Psoas muscle (tissue), 8 donors: ENCODE data around the gene COL17A1. TPM values are rescaled to one million over a fixed set of nuclear protein-coding genes. Genes with fewer than 3 reads are reported as not detected.

Source experiments
- ATAC-seq, 4 donors: fragments of 200-7000 bp; cut with Tn5 transposase; one replicate each; pipeline ENCODE4 v1.9.1; 2020; ENCODE audit warnings: moderate library complexity in 3 of 4, mild to moderate bottlenecking in 2 of 4
- DNase-seq, 2 donors: peaks; one replicate each; pipeline ENCODE4 v3.0.0-alpha.2; 2020
- H3K27ac ChIP-seq: fragments of 200-600 bp; one replicate; pipeline ENCODE4 v1.8.0; 2022
- H3K27me3 ChIP-seq, 3 donors: fragments of 200-600 bp in 1 of 3; one replicate each; pipeline versions ENCODE4 v1.6.1 to v1.8.0; 2013 to 2022; ENCODE audit warnings: low read length in 2 of 3, mild to moderate bottlenecking in 2 of 3, moderate library complexity in 1 of 3; ENCODE audit not compliant: insufficient read depth in 3 of 3
- H3K36me3 ChIP-seq, 2 donors: fragments of 200-600 bp in 1 of 2; one replicate each; pipeline versions ENCODE4 v1.6.1 to v1.8.0; 2013 to 2022; ENCODE audit warnings: low read depth in 1 of 2, mild to moderate bottlenecking in 1 of 2, moderate library complexity in 1 of 2; ENCODE audit not compliant: insufficient read depth in 1 of 2
- H3K4me1 ChIP-seq: fragments of 200-600 bp; one replicate; pipeline ENCODE4 v1.8.0; 2022
- H3K4me3 ChIP-seq: fragments of 200-600 bp; one replicate; pipeline ENCODE4 v1.8.0; 2022; ENCODE audit warnings: mild to moderate bottlenecking
- H3K9me3 ChIP-seq: fragments of 200-600 bp; one replicate; pipeline ENCODE4 v1.8.0; 2022
- WGBS, 3 donors: extraction: QIAGEN DNeasy Blood & Tissue Kit; methylation state at CpG; one replicate each; pipeline versions ENCODE4 v1.1.6 to v1.1.7; 2013; 5-methylcytosine and 5-hydroxymethylcytosine counted together
- intact Hi-C, 2 donors: fragments of 100-400 bp; cut with DNase I; formaldehyde crosslinking; loops; one replicate each; pipeline versions ENCODE4 v1.11.0 to v1.14.2; 2022
- polyA plus RNA-seq, 3 donors: library from polyadenylated mRNA; stranded (reverse); fragments of 200-250 nt; gene quantifications; one replicate each; pipeline ENCODE4 v1.2.3, GENCODE V29; 2013
- total RNA-seq, 4 donors: library from RNA; stranded (reverse); fragmentation: NEBNext Ultra II Directional in 2 of 4; extraction: Animal tissue kit (Norgen Biotek cat#: 25700) in 2 of 4; gene quantifications; one replicate each; pipeline versions ENCODE4 v1.2.1 to v1.2.4, GENCODE V29; 2021 to 2023
- TF ChIP-seq, protein P1 (sequence below): fragments of 200-600 bp; IDR thresholded peaks from one replicate; pipeline ENCODE4 v1.8.0; 2022; ENCODE audit warnings: antibody characterized with exemption
- donor health status: healthy with polysubstance abuse.
- donor health status: DM: no; HTN: no; CAD: no; lungs with moderate emphysema.
- donor health status: Bipolar disorder and iron deficiency.
- donor health status: healthy.
- donor health status: DM: yes; HTN: yes; CAD: no.
- donor health status: DM: no; HTN: no; CAD: no.
- donor health status: DM: no; HTN: no; CAD: no.
- donor health status: DM: yes; HTN: yes; CAD: no.

Gene COL17A1
- total and polyA plus RNA-seq, 7 donors, result 0.01 to 0.18 (median 0.06) TPM; not detected in 3

DNA sequence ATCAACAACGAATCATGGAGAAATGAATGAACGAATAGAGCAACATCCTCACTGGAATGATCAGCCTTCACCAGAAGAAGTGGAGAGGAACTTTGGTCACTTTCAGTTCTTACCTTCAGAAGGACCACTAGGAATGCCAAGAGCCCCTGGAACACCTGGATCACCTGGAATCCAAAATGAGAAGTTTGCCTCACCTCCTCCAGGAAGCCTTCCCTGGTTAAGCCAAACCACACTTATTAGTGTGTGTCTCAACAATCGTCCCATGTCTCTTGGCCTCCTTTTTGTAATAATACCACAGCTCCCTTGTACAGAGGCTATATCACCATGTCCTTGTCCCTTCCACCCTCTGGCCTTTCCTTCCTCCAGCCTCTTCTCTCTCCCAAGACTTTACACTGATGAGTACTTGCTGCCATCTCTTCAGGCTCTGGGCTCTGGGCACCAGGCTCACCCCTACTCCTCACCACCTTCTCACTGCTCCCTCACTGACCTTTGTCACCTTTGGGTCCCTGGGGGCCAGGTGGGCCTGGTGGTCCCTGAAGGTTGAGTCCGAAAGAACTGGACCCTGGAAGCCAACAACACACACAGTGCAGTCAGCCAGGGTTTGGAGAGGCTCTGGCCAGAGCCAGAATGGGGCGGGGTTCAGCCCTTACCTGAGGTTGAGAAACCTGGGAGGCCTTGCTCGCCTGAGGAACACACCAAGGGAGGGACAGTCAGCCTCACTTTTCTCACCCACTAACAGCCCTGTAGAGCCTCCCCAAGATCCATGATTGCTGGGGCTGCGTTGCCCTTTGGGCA lies 46.5 kb downstream of the COL17A1 start:
- H3K4me3 ChIP-seq, result no peak overlapping the region

DNA sequence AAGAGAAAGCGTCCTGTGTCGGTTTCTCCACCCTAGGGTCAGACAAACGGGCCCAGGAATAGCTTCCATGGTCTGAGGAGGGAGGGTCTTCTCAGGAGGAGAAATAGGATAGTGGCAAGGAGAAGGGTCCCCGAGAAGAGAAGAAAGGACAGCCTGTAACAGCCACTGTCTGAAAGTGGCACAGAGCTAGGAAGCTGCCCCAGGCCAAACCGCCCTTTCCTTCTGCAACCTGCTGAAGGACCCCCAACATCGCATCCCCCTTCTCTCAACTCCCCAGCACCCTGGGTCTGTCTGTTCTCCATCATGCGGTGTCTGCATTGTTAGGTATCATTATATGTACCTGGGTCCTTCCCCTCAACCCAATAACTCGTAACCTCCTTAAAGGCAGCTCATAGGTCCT lies 47.1 kb downstream of the COL17A1 start:
- TF ChIP-seq, protein P1, sequence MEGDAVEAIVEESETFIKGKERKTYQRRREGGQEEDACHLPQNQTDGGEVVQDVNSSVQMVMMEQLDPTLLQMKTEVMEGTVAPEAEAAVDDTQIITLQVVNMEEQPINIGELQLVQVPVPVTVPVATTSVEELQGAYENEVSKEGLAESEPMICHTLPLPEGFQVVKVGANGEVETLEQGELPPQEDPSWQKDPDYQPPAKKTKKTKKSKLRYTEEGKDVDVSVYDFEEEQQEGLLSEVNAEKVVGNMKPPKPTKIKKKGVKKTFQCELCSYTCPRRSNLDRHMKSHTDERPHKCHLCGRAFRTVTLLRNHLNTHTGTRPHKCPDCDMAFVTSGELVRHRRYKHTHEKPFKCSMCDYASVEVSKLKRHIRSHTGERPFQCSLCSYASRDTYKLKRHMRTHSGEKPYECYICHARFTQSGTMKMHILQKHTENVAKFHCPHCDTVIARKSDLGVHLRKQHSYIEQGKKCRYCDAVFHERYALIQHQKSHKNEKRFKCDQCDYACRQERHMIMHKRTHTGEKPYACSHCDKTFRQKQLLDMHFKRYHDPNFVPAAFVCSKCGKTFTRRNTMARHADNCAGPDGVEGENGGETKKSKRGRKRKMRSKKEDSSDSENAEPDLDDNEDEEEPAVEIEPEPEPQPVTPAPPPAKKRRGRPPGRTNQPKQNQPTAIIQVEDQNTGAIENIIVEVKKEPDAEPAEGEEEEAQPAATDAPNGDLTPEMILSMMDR, result no peak

More for the DNA sequence above, 46.5 kb downstream of the COL17A1 start:
- TF ChIP-seq, protein P1, result no peak
- no peaks in the 10 kb centered on the region for H3K4me1 ChIP-seq
- H3K36me3 ChIP-seq, result no peaks in the 10 kb centered on the region
- ATAC-seq, result no peak
- DNase-seq, result no peak
- WGBS, 3 donors, result 87 to 95% (median 89%) methylated on average over 7 of the region's 7 CpGs
- no peak overlapping the region for H3K27ac ChIP-seq
- intact Hi-C loops, result no loop called here
- no peaks in the 10 kb centered on the region for H3K9me3 ChIP-seq
- peaks cover 0 to 2% (median 0%) of the 10 kb centered on the region in 3 donors for H3K27me3 ChIP-seq

DNA sequence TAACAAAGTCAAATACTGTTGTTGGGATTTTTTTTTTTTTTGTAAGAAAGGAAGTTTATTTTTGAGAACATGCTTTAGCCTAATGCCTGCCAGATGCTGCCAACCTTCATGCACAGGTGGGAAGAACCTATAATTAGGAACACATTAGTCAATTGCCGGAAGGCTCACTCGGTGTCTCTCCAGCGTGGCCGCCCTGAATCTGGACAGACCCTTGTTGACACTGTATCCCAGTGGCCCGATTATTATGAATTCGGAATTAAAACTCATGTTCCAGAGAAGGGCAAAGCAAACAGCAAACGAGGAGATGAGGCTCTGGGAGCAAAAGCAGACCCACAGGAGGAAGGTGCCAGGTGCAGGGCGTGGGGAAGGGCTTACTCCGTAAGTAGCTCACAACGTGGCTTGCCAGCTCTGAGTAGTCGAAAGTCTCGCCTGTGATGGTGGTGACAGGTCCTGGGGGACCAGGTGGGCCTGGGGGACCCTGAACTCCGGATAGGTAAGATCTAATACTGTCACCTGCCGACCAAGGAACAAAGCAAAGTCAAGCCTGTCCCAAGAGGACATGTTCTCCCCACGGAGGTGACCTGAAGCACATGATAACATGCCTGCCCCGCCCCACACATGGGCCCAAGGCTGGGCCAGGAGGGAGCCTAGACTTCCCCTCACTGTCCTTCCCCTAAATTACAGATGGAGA lies 48.3 kb downstream of the COL17A1 start:
- 74 to 77% (median 75%) methylated on average over 16 of the region's 16 CpGs for WGBS, 3 donors
- no peak for DNase-seq
- intact Hi-C loops, result no loop called here
- no peak overlapping the region for H3K27ac ChIP-seq
- H3K4me1 ChIP-seq, result no peaks in the 10 kb centered on the region
- TF ChIP-seq, protein P1, result no peak
- H3K36me3 ChIP-seq, result no peaks in the 10 kb centered on the region
- H3K9me3 ChIP-seq, result no peaks in the 10 kb centered on the region
- H3K4me3 ChIP-seq, result no peak overlapping the region
- ATAC-seq, result no peak
- no peaks in the 10 kb centered on the region for H3K27me3 ChIP-seq

More for the DNA sequence above, 47.1 kb downstream of the COL17A1 start:
- no peak overlapping the region for H3K27ac ChIP-seq
- peaks cover 0 to 2% (median 0%) of the 10 kb centered on the region in 3 donors for H3K27me3 ChIP-seq
- no peak for DNase-seq
- H3K9me3 ChIP-seq, result no peaks in the 10 kb centered on the region
- ATAC-seq, result no peak
- H3K4me3 ChIP-seq, result no peak overlapping the region
- no peaks in the 10 kb centered on the region for H3K36me3 ChIP-seq
- H3K4me1 ChIP-seq, result no peaks in the 10 kb centered on the region
- intact Hi-C loops, result no loop called here
- WGBS, 3 donors, result 72 to 73% (median 73%) methylated on average over 8 of the region's 8 CpGs

DNA sequence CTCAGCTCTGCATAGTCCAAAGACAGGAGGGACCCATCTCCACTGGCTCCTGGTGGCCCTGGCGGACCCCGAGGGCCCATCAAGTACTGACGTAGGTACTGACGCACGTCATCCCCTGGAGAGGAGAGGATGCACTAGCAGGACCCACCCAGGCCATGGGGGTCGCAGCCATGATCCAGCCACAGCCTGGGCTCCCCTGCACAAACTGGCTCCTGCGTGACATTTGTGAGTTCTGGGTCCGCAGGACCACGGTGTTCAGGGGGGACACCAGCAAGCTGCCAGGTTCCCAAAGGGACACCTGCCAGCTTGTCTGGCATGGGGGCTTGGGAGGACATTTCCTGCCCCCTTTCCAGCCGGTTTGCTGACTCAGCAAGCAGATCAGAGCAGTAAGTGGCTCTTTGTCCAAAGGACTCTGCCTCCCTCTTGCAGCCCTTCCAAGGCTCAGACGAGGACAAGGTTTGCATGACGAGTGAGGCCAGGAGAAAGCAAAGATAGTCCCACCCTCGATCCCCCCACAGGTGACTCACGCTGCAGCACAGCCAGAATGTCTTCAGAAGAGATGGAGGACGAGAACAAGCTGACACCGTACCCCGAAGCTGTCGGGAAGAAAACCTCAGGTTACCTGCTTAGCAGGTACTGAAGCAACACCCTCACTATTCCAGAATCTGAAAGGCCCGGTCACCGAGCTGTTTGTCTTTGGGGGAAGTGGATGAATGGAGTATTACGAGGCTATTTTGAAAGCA lies 49.0 kb downstream of the COL17A1 start:
- intact Hi-C loops, result no loop called here
- TF ChIP-seq, protein P1, result no peak
- no peaks in the 10 kb centered on the region for H3K27me3 ChIP-seq
- DNase-seq, result no peak
- 73 to 76% (median 74%) methylated on average over 21 of the region's 21 CpGs for WGBS, 3 donors
- no peak overlapping the region for H3K27ac ChIP-seq
- no peak for ATAC-seq
- no peaks in the 10 kb centered on the region for H3K9me3 ChIP-seq
- no peak overlapping the region for H3K4me3 ChIP-seq
- no peaks in the 10 kb centered on the region for H3K4me1 ChIP-seq
- H3K36me3 ChIP-seq, result no peaks in the 10 kb centered on the region
